Adipocyte (in vitro differentiated cells): ENCODE data around the gene GBP2.
A peak's percentile ranks its signal among the peaks of the same experiment; 100 is the strongest.

Experiments used
- DNase-seq: peaks from one replicate; pipeline ENCODE4 v3.0.0-alpha.2; 2015; ENCODE audit warnings: low read depth
- H3K27me3 ChIP-seq: replicated peaks from 2 replicates; pipeline ENCODE4 v1.7.0; 2013; ENCODE audit warnings: mild to moderate bottlenecking, low read length, moderate library complexity; ENCODE audit not compliant: control insufficient read depth, insufficient read depth
- H3K36me3 ChIP-seq: 2 replicates; pipeline ENCODE4 v1.7.0; 2013; ENCODE audit warnings: low read length, mild to moderate bottlenecking, moderate library complexity; ENCODE audit not compliant: control insufficient read depth, insufficient read depth, severe bottlenecking
- H3K4me1 ChIP-seq: 2 replicates; pipeline ENCODE4 v1.7.0; 2013; ENCODE audit warnings: mild to moderate bottlenecking, low read length, moderate library complexity; ENCODE audit not compliant: control insufficient read depth, insufficient read depth
- H3K4me3 ChIP-seq: 2 replicates; pipeline ENCODE4 v1.7.0; 2013; ENCODE audit warnings: mild to moderate bottlenecking, low read length, moderate library complexity
- H3K9ac ChIP-seq: 2 replicates; pipeline ENCODE4 v1.7.0; 2013; ENCODE audit warnings: mild to moderate bottlenecking, low read length, moderate library complexity
- H3K9me3 ChIP-seq: 2 replicates; pipeline ENCODE4 v1.7.0; 2013; ENCODE audit warnings: mild to moderate bottlenecking, low read length, moderate library complexity; ENCODE audit not compliant: control insufficient read depth

GBP2 gene

GRCh38 chr1:89125913-89126580 is at the start of gene GBP2:
GBP2 (minus strand) TSS chr1:89126114; CDS start chr1:89121966, 4,148 bp downstream.
- H3K27me3 ChIP-seq = no peaks in the 10 kb centered on the region
- H3K4me1 ChIP-seq = peaks cover 36% of the 10 kb centered on the region
- peak within 1 kb of the TSS; percentile 91 for H3K9ac ChIP-seq
- peak; percentile 92 for DNase-seq
- H3K4me3 ChIP-seq = peak within 1 kb of the TSS; percentile 92
- no peaks in the 10 kb centered on the region for H3K9me3 ChIP-seq
- peaks cover 10% of the 10 kb centered on the region for H3K36me3 ChIP-seq

GRCh38 chr1:89174491-89174890 is 48.6 kb upstream of the GBP2 start:
- no peak for DNase-seq
- H3K27me3 ChIP-seq = no peaks in the 10 kb centered on the region
- H3K4me1 ChIP-seq = no peaks in the 10 kb centered on the region
- no peak overlapping the region for H3K9ac ChIP-seq
- no peaks in the 10 kb centered on the region for H3K36me3 ChIP-seq
- no peaks in the 10 kb centered on the region for H3K9me3 ChIP-seq
- H3K4me3 ChIP-seq = no peak overlapping the region

- no peak overlapping the region for H3K9ac ChIP-seq
- no peaks in the 10 kb centered on the region for H3K36me3 ChIP-seq
- H3K4me3 ChIP-seq = no peak overlapping the region
- H3K9me3 ChIP-seq = no peaks in the 10 kb centered on the region
- DNase-seq = no peak
- no peaks in the 10 kb centered on the region for H3K4me1 ChIP-seq
- no peaks in the 10 kb centered on the region for H3K27me3 ChIP-seq
Observed at GRCh38 chr1:89172468-89173143, 46.7 kb upstream of the GBP2 start.

- no peak overlapping the region for H3K9ac ChIP-seq
- H3K36me3 ChIP-seq = no peaks in the 10 kb centered on the region
- no peak overlapping the region for H3K4me3 ChIP-seq
- no peak for DNase-seq
- peaks cover 7% of the 10 kb centered on the region for H3K4me1 ChIP-seq
- no peaks in the 10 kb centered on the region for H3K27me3 ChIP-seq
- H3K9me3 ChIP-seq = no peaks in the 10 kb centered on the region
Observed at GRCh38 chr1:89171067-89171438, 45.1 kb upstream of the GBP2 start.

GRCh38 chr1:89170170-89171066 is 44.5 kb upstream of the GBP2 start:
- Histone ChIP-seq H3K4me1 (peaks cover 7% of the 10 kb centered on the region), H3K9me3 (no peaks in the 10 kb centered on the region), H3K27me3 (no peaks in the 10 kb centered on the region), H3K9ac (no peak overlapping the region), H3K4me3 (no peak overlapping the region), H3K36me3 (no peaks in the 10 kb centered on the region)
- no peak for DNase-seq

- H3K36me3 ChIP-seq = no peaks in the 10 kb centered on the region
- H3K9me3 ChIP-seq = no peaks in the 10 kb centered on the region
- DNase-seq = no peak
- H3K27me3 ChIP-seq = no peaks in the 10 kb centered on the region
- H3K4me3 ChIP-seq = no peak overlapping the region
- H3K4me1 ChIP-seq = peaks cover 7% of the 10 kb centered on the region
- H3K9ac ChIP-seq = no peak overlapping the region
Observed at GRCh38 chr1:89169166-89169565, 43.3 kb upstream of the GBP2 start.

GRCh38 chr1:89167590-89168230 is 41.8 kb upstream of the GBP2 start:
- H3K4me1 ChIP-seq = peaks cover 7% of the 10 kb centered on the region
- no peak overlapping the region for H3K4me3 ChIP-seq
- no peaks in the 10 kb centered on the region for H3K27me3 ChIP-seq
- DNase-seq = peak; percentile 70
- no peaks in the 10 kb centered on the region for H3K36me3 ChIP-seq
- H3K9ac ChIP-seq = no peak overlapping the region
- no peaks in the 10 kb centered on the region for H3K9me3 ChIP-seq

GRCh38 chr1:89166705-89167104 is 40.8 kb upstream of the GBP2 start:
- peak; percentile 39 for DNase-seq

GRCh38 chr1:89165811-89166210 is 39.9 kb upstream of the GBP2 start:
- no peak for DNase-seq
- no peaks in the 10 kb centered on the region for H3K27me3 ChIP-seq
- H3K9ac ChIP-seq = no peak overlapping the region
- H3K4me1 ChIP-seq = peaks cover 7% of the 10 kb centered on the region
- peaks cover 3% of the 10 kb centered on the region for H3K9me3 ChIP-seq
- no peaks in the 10 kb centered on the region for H3K36me3 ChIP-seq
- no peak overlapping the region for H3K4me3 ChIP-seq

More at GRCh38 chr1:89166705-89167104, 40.8 kb upstream of the GBP2 start:
- no peaks in the 10 kb centered on the region for H3K9me3 ChIP-seq
- no peaks in the 10 kb centered on the region for H3K36me3 ChIP-seq
- H3K4me1 ChIP-seq = peaks cover 7% of the 10 kb centered on the region
- H3K27me3 ChIP-seq = no peaks in the 10 kb centered on the region
- H3K9ac ChIP-seq = no peak overlapping the region
- no peak overlapping the region for H3K4me3 ChIP-seq

- DNase-seq = no peak
- H3K4me1 ChIP-seq = no peaks in the 10 kb centered on the region
- no peak overlapping the region for H3K4me3 ChIP-seq
- H3K27me3 ChIP-seq = no peaks in the 10 kb centered on the region
- H3K36me3 ChIP-seq = no peaks in the 10 kb centered on the region
- no peaks in the 10 kb centered on the region for H3K9me3 ChIP-seq
- H3K9ac ChIP-seq = no peak overlapping the region
Observed at GRCh38 chr1:89151047-89151446, 25.1 kb upstream of the GBP2 start.

- Histone ChIP-seq H3K4me3 (no peak overlapping the region), H3K9ac (no peak overlapping the region), H3K9me3 (no peaks in the 10 kb centered on the region), H3K4me1 (no peaks in the 10 kb centered on the region), H3K36me3 (no peaks in the 10 kb centered on the region), H3K27me3 (no peaks in the 10 kb centered on the region)
- DNase-seq = no peak
Observed at GRCh38 chr1:89149976-89150375, 24.1 kb upstream of the GBP2 start.
